ENCODE measurements around the gene FAM174B.

The FAM174B gene

DNA sequence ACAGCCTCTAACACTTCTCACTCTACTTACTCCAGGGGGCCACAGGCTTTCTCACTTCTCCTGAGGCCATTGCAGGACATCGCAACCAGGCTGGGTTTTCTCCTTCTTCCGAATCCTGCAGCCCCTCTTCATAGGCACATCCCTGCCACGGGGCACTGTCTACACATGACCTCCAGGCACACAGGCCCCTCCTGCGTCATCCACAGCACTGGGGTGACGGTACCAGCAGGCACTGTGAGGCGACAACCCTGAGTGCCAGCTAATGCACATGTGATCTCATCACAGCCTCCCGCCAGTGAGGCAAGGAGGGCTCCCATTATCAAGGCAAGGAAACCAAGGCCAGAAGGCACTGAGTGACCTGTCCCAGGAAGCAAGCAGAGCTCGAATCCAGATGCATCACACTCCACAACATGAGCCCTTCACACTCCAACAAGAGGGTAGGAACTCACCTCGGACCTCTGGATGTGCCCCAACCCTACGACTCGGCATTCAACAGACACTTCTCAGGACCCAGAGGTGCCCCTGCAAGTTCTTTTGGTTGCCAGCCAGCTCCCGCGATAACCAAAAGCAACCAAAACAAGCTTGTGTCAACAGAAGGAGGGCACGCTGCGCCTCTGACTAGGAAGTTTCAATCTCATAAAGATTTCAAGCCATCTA is 16.7 kb downstream of the FAM174B start:
- no peak for DNase-seq (ENCODE audit: low read depth)

- DNase-seq (ENCODE audit: low read depth), result no peak
Observed at GRCh38 chr15:92638291-92638708, 17.3 kb downstream of the FAM174B start.

DNA sequence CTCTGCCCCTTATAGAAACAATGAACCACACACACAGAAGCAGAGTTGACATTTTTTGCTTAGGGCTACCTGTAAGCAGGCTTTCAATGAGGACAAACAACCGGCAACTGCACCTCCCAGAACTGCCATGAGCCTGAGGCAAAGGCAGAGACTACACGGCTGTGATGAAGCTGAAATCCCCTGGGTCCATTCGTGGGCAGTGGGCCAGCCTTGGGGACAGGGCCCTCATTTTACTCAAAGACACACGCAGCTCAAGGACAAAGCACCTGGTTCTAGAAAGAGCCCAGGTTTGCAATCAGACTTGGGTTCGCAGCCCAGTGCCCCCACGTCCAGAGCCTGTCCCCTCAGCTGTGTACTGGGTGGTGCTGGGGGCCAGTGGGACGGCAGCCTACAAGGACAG is 17.9 kb downstream of the FAM174B start:
- no peak for DNase-seq (ENCODE audit: low read depth)

- DNase-seq (ENCODE audit: low read depth), result no peak
Observed at GRCh38 chr15:92636908-92637481, 18.6 kb downstream of the FAM174B start.

DNA sequence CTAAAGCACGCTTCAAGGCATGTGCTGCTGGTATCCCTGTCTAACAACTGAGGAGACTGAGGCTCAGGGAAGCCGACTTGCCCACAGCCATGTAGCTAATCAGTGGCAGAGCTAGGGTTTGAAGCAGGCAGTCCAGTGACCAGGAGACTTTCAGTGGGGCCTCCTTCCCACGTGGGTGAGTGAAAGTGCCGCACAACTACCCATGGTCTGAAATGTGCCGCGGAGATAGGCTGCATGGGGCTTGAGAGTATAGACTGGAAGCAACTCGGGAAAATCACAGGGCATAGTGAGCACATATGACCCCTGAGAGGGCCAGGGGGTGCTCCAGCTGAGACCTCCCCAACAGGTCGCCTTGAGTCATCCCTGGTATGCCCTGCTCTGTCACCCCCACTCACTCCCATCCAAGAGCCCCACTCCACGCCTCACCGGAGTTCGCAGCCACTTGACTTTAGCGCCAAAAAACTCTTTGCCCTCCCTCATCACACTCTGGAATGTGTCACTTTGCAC is 19.1 kb downstream of the FAM174B start:
- DNase-seq (ENCODE audit: low read depth), result no peak

DNA sequence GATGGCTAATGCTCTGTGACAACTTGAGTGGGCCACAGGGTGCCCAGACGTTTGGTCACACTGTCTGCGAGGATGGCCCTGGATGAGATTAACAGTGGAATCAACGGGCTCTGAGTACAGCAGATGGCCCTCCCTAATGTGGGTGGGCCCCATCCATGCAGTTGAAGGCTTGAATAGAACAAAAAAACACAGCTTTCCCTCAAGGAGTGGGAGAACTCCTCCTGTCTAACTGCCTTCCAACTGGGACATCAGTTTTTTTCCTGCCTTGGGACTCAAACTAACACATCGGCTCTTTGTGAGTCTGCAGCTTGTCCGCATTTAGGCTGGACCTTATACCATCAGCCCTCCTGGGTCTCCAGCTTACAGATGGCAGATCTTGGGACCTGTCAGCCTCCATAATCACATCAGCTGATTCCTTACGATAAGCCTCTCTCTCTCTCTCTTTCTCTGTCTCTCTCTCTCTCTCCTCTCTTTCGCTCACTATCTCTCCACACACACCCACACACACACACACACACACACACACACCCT is 20.8 kb downstream of the FAM174B start:
- DNase-seq (ENCODE audit: low read depth), result no peak

- DNase-seq (ENCODE audit: low read depth), result no peak
Observed at GRCh38 chr15:92634060-92634459, 21.5 kb downstream of the FAM174B start.

GRCh38 chr15:92633418-92633817 is 22.2 kb downstream of the FAM174B start:
- no peak for DNase-seq (ENCODE audit: low read depth)

- DNase-seq (ENCODE audit: low read depth), result no peak
Observed at GRCh38 chr15:92633001-92633400, 22.6 kb downstream of the FAM174B start.

DNA sequence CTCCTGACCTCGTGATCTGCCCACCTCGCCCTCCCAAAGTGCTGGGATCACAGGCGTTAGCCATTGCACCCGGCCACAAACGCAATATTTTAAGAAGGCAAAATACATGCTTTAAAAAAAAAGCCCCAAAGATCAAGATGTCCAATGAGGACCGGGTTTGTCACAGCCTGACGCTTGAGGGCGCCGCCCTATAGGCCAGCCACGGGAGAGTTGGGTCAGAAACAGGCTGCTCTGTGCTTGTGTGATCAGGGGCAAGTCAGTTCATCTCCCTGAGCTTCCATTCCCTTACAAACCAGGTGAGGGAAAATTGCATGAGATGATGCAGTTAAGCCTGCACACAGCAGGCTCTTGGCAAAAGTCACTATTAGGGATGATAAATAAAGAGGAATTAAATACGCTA is 23.9 kb downstream of the FAM174B start:
- no peak for DNase-seq (ENCODE audit: low read depth)

- no peak for DNase-seq (ENCODE audit: low read depth)
Observed at GRCh38 chr15:92629975-92630626, 25.5 kb downstream of the FAM174B start.

DNA sequence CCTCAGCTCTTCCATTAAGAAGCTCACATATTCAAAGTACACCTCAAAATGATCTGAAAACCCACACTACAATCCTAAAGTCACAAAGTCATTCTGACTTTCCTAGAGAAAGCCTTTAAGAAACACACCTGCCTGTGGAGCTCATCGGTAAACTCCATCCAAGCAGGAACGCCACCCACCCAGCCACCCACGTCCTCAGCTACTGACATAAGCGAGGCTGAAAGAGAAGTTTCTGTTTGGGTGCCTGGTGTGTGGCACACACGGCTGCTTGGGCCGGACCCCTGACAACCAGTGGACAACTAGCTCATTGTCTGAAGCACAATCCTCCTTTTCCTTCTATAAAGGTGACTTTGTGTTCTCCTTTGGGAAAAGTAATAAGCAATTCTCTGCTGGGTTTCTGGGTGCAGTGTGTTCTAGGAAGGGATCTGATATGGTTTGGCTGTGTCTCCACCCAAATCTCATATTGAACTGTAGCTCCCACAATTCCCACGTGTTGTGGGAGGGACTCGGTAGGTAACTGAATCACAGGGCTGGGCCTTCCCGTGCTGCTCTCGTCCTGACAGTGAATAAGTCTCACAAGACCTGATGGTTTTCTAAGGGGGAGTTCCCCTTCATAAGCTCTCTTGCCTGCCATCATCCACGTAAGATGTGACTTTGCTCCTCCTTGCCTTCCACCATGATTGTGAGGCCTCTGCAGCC is 26.1 kb downstream of the FAM174B start:
- no peak for DNase-seq (ENCODE audit: low read depth)

DNA sequence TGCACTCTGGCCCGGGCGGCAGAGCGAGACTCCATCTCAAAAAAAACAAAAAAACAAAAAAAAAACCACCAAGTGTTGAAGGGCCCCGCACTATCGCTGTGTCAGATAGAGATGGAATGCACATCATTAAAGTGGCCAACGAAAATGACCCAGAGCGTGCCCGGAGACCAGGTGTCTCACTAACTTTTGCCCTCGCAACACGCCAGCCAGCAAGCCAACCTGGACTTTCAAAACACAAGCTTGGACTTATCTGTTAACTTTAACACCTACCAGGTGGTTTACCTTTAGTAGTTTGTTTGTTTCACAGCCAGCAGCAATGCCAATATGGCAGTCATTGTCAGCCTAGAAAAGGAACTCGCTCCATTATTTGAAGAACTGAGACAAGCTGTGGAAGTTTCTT is 28.6 kb downstream of the FAM174B start:
- DNase-seq (ENCODE audit: low read depth), result no peak

DNA sequence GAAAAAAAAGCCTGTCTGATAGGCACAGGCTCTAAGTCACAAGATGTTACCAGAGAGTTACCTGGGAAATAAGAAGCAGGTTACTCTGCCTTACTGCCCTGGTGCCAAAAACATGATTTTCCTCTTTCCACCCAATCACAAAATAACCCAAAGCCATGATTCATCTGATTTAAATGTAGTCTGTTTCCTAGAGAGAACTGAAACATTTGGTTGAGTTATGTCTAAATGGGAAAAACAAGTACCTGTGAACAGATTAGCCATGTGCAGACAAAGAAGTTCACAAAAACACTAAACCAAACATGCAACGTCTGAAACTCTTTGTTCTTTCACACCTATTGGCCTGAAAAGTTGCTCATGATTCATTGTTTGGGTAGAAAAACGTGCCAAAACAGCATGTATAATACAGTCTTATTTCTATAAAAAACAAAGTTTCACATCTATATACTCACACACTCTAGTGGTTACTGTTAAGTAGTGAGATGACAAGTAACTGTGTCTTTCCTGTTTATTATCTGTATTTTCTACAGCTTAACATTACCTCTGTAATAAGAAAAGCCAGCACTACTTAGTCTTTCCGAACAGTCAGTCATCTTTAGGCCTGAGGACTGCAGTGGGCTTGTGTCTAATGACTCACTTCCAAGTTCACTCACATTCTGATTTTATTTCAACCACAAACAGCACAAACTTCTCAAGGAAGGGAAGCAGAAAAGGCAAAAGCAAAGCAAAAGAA is 30.2 kb downstream of the FAM174B start:
- no peak for DNase-seq (ENCODE audit: low read depth)

GRCh38 chr15:92624401-92624991 is 31.1 kb downstream of the FAM174B start:
- DNase-seq (ENCODE audit: low read depth), result no peak

- DNase-seq (ENCODE audit: low read depth), result no peak
Observed at GRCh38 chr15:92623435-92623834, 32.1 kb downstream of the FAM174B start.

GRCh38 chr15:92621972-92622533 is 33.5 kb downstream of the FAM174B start:
- no peak for DNase-seq (ENCODE audit: low read depth)

GRCh38 chr15:92620991-92621390 is 34.6 kb downstream of the FAM174B start:
- no peak for DNase-seq (ENCODE audit: low read depth)

DNA sequence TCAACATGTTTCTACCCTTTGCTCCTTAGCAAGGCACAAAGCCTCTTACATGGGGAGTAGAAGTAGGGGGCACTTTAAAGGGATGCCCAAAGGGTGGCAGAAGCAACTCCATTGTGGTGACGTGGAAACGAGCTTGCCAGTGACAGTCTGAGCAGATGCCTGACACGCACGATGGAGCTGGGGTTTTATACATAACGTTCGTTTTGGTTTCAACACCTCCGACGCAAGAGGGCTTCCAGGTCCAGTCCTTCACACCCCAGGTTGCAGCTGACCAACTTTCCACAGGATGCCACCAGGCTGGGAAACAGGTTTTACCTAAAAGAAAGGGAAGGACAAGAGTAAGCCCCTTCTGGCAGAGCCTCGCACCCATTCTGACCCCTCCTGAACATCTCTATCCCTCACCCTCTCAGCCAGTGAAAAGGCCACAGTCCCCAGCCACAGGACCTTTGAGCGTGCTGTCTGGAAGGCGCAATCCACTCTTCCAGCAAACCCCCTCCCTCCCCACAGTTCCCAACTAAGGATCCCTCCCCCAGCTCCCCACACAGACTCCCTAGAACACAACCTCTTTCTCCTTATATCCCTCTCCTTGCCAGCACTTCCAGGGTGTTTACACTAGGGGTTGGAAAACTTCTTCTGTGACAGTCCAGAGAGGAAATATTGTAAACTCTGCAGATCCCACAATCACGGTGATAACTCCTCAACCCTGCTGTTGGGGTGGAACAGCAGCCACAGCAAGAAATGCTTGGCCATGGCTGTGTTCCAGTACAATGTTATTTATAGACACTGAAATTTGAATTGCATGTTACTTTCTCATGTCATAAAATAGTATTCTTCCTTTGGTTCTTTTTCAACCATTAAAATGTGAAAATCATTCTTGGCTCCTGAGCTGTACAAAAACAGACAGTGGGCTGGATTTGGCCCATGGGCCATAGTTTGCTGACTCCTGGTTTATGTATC is 36.2 kb downstream of the FAM174B start:
- DNase-seq (ENCODE audit: low read depth), result no peak
